ENCODE measurements around the gene B9D2.
A peak's percentile ranks its signal among the peaks of the same experiment; 100 is the strongest.
"Not testable (repeated sequence)": the region's sequence is repeated elsewhere in the genome, so short reads cannot be mapped to it uniquely, and the experiment has no call there.

B9D2 gene

GRCh38 chr19:41350735-41351338, 13.1 kb downstream of the B9D2 start:
- peak overlapping the region; percentile 87 for H3K4me3 ChIP-seq (ENCODE audit: low read depth, low read length)
- TF ChIP-seq, protein P1, sequence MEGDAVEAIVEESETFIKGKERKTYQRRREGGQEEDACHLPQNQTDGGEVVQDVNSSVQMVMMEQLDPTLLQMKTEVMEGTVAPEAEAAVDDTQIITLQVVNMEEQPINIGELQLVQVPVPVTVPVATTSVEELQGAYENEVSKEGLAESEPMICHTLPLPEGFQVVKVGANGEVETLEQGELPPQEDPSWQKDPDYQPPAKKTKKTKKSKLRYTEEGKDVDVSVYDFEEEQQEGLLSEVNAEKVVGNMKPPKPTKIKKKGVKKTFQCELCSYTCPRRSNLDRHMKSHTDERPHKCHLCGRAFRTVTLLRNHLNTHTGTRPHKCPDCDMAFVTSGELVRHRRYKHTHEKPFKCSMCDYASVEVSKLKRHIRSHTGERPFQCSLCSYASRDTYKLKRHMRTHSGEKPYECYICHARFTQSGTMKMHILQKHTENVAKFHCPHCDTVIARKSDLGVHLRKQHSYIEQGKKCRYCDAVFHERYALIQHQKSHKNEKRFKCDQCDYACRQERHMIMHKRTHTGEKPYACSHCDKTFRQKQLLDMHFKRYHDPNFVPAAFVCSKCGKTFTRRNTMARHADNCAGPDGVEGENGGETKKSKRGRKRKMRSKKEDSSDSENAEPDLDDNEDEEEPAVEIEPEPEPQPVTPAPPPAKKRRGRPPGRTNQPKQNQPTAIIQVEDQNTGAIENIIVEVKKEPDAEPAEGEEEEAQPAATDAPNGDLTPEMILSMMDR (IDR thresholded peaks at IDR 0.05; ENCODE audit: insufficient read depth, low read length, missing control alignments) = no peak
- ChIA-PET CTCF (interaction anchor here (0.8 to 6.8 kb wide), 6 partner anchors 8 to 85 kb away, joined by 3 to 103 read pairs (median 8); partner anchors contain the start of gene B9D2), POLR2A (interaction anchor here (0.5 to 3.8 kb wide), 6 partner anchors 8 to 87 kb away, joined by 3 to 29 read pairs (median 4); partner anchors contain the start of genes B9D2 and CCDC97)
- DNase-seq (ENCODE audit: low read depth, low spot score) = no peak

- DNase-seq (ENCODE audit: low read depth, low spot score); POLR2A ChIA-PET; H3K4me3 ChIP-seq (ENCODE audit: low read depth, low read length): not testable (repeated sequence)
- CTCF ChIA-PET = interaction anchor here (1.4 to 1.9 kb wide), 2 partner anchors 8 to 25 kb away, joined by 5 read pairs; no protein-coding TSS in a partner anchor
Observed at GRCh38 chr19:41346916-41347315, 17.0 kb downstream of the B9D2 start.

DNA sequence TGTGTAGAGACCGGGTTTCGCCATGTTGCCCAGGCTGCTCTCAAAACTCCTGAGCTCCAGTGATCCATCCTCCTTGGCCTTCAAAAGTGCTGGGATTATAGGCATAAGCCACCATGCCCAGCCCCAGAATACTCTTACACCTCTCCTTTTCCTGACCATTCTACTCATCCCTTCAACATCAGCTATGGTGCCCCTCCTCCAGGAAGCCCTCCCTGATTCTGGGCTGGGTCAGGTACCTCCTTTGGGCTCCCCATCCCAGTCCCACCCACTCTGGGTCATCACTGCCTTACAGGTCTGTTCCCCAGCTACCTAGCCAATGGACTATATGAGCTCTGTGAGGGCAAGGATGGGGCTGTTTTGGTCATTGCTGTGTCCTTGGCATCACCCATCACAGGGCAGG, 19.8 kb downstream of the B9D2 start:
- DNase-seq (ENCODE audit: low read depth, low spot score) = no peak
- ChIA-PET CTCF (no interaction called here), POLR2A (no interaction called here)
- TF ChIP-seq, protein P1 (IDR thresholded peaks at IDR 0.05; ENCODE audit: insufficient read depth, low read length, missing control alignments) = no peak
- no peak overlapping the region for H3K4me3 ChIP-seq (ENCODE audit: low read depth, low read length)

GRCh38 chr19:41341669-41342490, 22.1 kb downstream of the B9D2 start:
- ChIA-PET CTCF (no interaction called here), POLR2A (no interaction called here)
- TF ChIP-seq, protein P1 (IDR thresholded peaks at IDR 0.05; ENCODE audit: insufficient read depth, low read length, missing control alignments) = no peak
- H3K4me3 ChIP-seq (ENCODE audit: low read depth, low read length) = no peak overlapping the region
- no peak for DNase-seq (ENCODE audit: low read depth, low spot score)

DNA sequence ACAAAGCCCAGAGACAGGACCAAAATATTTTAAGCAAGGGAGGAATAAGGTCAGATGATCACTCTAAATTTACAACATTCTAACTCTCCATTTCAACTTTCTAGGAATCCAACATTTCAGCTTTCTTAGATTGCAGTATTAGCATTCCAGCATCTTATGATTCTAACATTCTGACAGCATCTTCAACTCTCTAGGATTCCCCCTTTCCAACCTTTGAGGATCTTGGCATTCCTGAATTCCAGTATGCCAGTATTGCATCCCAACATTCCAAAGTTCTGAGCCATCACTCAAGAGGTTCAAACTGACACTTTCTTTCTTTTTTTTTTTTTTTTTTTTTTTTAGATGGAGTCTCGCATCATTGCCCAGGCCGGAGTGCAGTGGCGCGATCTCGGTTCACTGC, 24.0 kb downstream of the B9D2 start:
- ChIA-PET CTCF (interaction anchor here (1.2 kb wide), 3 partner anchors 13 to 16 kb away, joined by 3 read pairs; no protein-coding TSS in a partner anchor), POLR2A (interaction anchor here (0.7 to 1.6 kb wide), 2 partner anchors 11 to 108 kb away, joined by 3 to 8 read pairs; no protein-coding TSS in a partner anchor)
- no peak for DNase-seq (ENCODE audit: low read depth, low spot score)
- TF ChIP-seq, protein P1 (IDR thresholded peaks at IDR 0.05; ENCODE audit: insufficient read depth, low read length, missing control alignments) = no peak
- no peak overlapping the region for H3K4me3 ChIP-seq (ENCODE audit: low read depth, low read length)

- POLR2A ChIA-PET = no interaction called here
Observed at GRCh38 chr19:41335467-41335866, 28.5 kb downstream of the B9D2 start.

More at GRCh38 chr19:41335467-41335866, 28.5 kb downstream of the B9D2 start:
- TF ChIP-seq, protein P1 (IDR thresholded peaks at IDR 0.05; ENCODE audit: insufficient read depth, low read length, missing control alignments) = no peak
- no peak overlapping the region for H3K4me3 ChIP-seq (ENCODE audit: low read depth, low read length)
- CTCF ChIA-PET = interaction anchor here (1.6 to 2.8 kb wide), 2 partner anchors 13 to 15 kb away, joined by 11 to 13 read pairs; no protein-coding TSS in a partner anchor
- DNase-seq (ENCODE audit: low read depth, low spot score) = no peak

Measured in AG04449 (cell line).